A549 (cell line): ENCODE data around the gene ZFP57. TPM values are rescaled to one million over a fixed set of nuclear protein-coding genes. Genes with fewer than 3 reads are reported as not detected.

ENCODE experiments used
- ATAC-seq, 2 experiments: fragments of 200-7000 bp in 1 of 2; fragments of >200 bp in 1 of 2; cut with Nextera tagmentation in 1 of 2; cut with Tn5 transposase in 1 of 2; 3 replicates each; pipeline versions ENCODE4 v1.8.0 to v1.9.1; 2018 to 2020; ENCODE audit warnings: mild to moderate bottlenecking in 1 of 2, moderate library complexity in 1 of 2
- CTCF ChIA-PET: fragments of 300-600 bp; sonication (Branson Sonifier 250); formaldehyde crosslinking; extraction: SDS; loops from one replicate; lab custom pipeline; 2021; ENCODE audit warnings: antibody characterized with exemption, inconsistent platforms; lab: Yijun Ruan, JAX
- POLR2A ChIA-PET: fragments of 350-600 bp; formaldehyde crosslinking; extraction: SDS; loops from one replicate; lab custom pipeline; 2021; ENCODE audit warnings: antibody characterized with exemption, inconsistent platforms; lab: Yijun Ruan, JAX
- DNase-seq, 2 experiments: peaks; one replicate each; pipeline versions ENCODE4 v3.0.0 to v3.0.0-alpha.2; 2011 to 2016; ENCODE audit warnings: low read depth in 1 of 2, low spot score in 1 of 2
- FAIRE-seq: peaks from 2 replicates; lab custom pipeline; 2011; peaks lifted over from hg19 to GRCh38; lab: Jason Lieb, UNC
- H3K27ac ChIP-seq, 2 experiments: fragments of >200 bp; sonication (Bioruptor Twin); formaldehyde crosslinking; 3 replicates each; pipeline ENCODE4 v1.5.1; 2016 to 2017
- H3K4me1 ChIP-seq: fragments of >200 bp; sonication (Bioruptor Twin); formaldehyde crosslinking; 3 replicates; pipeline ENCODE4 v1.6.1; 2016
- H3K4me2 ChIP-seq: fragments of >200 bp; sonication (Bioruptor Twin); formaldehyde crosslinking; 3 replicates; pipeline ENCODE4 v1.6.1; 2016
- H3K4me3 ChIP-seq: fragments of >200 bp; sonication (Bioruptor Twin); formaldehyde crosslinking; 3 replicates; pipeline ENCODE4 v1.5.1; 2016
- H3K9me3 ChIP-seq: fragments of >200 bp; sonication (Bioruptor Twin); formaldehyde crosslinking; 3 replicates; pipeline ENCODE4 v1.6.1; 2016
- BHLHE40 ChIP-seq: IDR thresholded peaks from 2 replicates; pipeline ENCODE4 v1.6.1; 2012; ENCODE audit warnings: low read depth, low read length, inconsistent platforms
- CBX8 ChIP-seq: fragments of 200-600 bp; sonication (generic); IDR thresholded peaks from 2 replicates; pipeline ENCODE4 v1.6.1; 2016
- CHD2 ChIP-seq: fragments of 150-350 bp; IDR thresholded peaks from 2 replicates; pipeline ENCODE4 v1.6.1; 2014; ENCODE audit warnings: low read length; ENCODE audit not compliant: partially characterized antibody
- CHD4 ChIP-seq: fragments of 200-600 bp; sonication (generic); IDR thresholded peaks from 2 replicates; pipeline ENCODE4 v1.6.1; 2016; ENCODE audit warnings: antibody characterized with exemption, mild to moderate bottlenecking, borderline replicate concordance
- FOSB ChIP-seq: fragments of 250-450 bp; sonication (Bioruptor Pico); IDR thresholded peaks from 2 replicates; pipeline ENCODE4 v1.5.0; 2020; ENCODE audit warnings: mild to moderate bottlenecking, moderate library complexity
- FOXS1 ChIP-seq: fragments of 250-450 bp; sonication (Bioruptor Pico); IDR thresholded peaks from 2 replicates; pipeline ENCODE4 v1.5.0; 2020; ENCODE audit warnings: mild to moderate bottlenecking, moderate library complexity
- GATA3 ChIP-seq: IDR thresholded peaks from 2 replicates; pipeline ENCODE4 v1.6.1; 2012; ENCODE audit warnings: borderline replicate concordance
- HEYL ChIP-seq: fragments of 250-450 bp; sonication (Bioruptor Pico); IDR thresholded peaks from 2 replicates; pipeline ENCODE4 v1.8.0; 2021; ENCODE audit warnings: mild to moderate bottlenecking, moderate library complexity
- HMGXB4 ChIP-seq: fragments of 250-450 bp; sonication (Bioruptor Pico); IDR thresholded peaks from 2 replicates; pipeline ENCODE4 v1.5.0; 2021; ENCODE audit warnings: mild to moderate bottlenecking, moderate library complexity, borderline replicate concordance
- HOXA7 ChIP-seq: fragments of 250-450 bp; sonication (Bioruptor Pico); IDR thresholded peaks from 2 replicates; pipeline ENCODE4 v1.5.0; 2020; ENCODE audit warnings: mild to moderate bottlenecking, moderate library complexity
- KDM1A ChIP-seq: fragments of 200-600 bp; sonication (generic); IDR thresholded peaks from 2 replicates; pipeline ENCODE4 v1.6.1; 2016; ENCODE audit warnings: low read depth, mild to moderate bottlenecking
- MAFK ChIP-seq: fragments of 450-650 bp; IDR thresholded peaks from 2 replicates; pipeline ENCODE4 v1.6.1; 2014; ENCODE audit not compliant: partially characterized antibody
- NFE2L2 ChIP-seq: fragments of 150-350 bp; conservative IDR thresholded peaks from 2 replicates; pipeline ENCODE4 v1.6.1; 2014; ENCODE audit warnings: low read length
- NR3C1 ChIP-seq: fragments of >200 bp; sonication (Bioruptor Twin); formaldehyde crosslinking; IDR thresholded peaks from 3 replicates; pipeline ENCODE4 v1.6.1; 2017
- PBX3 ChIP-seq: IDR thresholded peaks from 2 replicates; pipeline ENCODE4 v1.6.1; 2012
- PHF8 ChIP-seq: fragments of 200-600 bp; sonication (generic); IDR thresholded peaks from 2 replicates; pipeline ENCODE4 v1.6.1; 2016; ENCODE audit warnings: low read depth, mild to moderate bottlenecking, antibody characterized with exemption, moderate library complexity, borderline replicate concordance
- POLR2A ChIP-seq: IDR thresholded peaks from 2 replicates; pipeline ENCODE4 v1.6.1; 2012; ENCODE audit warnings: mild to moderate bottlenecking, low read length
- SREBF2 ChIP-seq: fragments of 450-650 bp; IDR thresholded peaks from 2 replicates; pipeline ENCODE4 v1.6.1; 2014; ENCODE audit warnings: mild to moderate bottlenecking, moderate library complexity
- ZC3H11A ChIP-seq: fragments of 450-650 bp; IDR thresholded peaks from 2 replicates; pipeline ENCODE4 v1.6.1; 2014; ENCODE audit warnings: antibody characterized with exemption, mild to moderate bottlenecking
- ZNF302 ChIP-seq: fragments of 250-450 bp; sonication (Bioruptor Pico); IDR thresholded peaks from 2 replicates; pipeline ENCODE4 v1.9.0; 2021; ENCODE audit warnings: inconsistent platforms, mild to moderate bottlenecking, moderate library complexity
- ZSCAN20 ChIP-seq: fragments of 250-450 bp; sonication (Bioruptor Pico); IDR thresholded peaks from 2 replicates; pipeline ENCODE4 v1.8.0; 2022; ENCODE audit warnings: mild to moderate bottlenecking, moderate library complexity
- WGBS: methylation state at CpG from one replicate; pipeline ENCODE4 v1.1.6; 2017; ENCODE audit errors: missing lambda C conversion rate; 5-methylcytosine and 5-hydroxymethylcytosine counted together
- polyA minus RNA-seq: library from RNA; depleted of rRNA, polyadenylated mRNA; stranded (reverse); fragments of >200 nt; gene quantifications from 2 replicates; pipeline ENCODE4 v1.2.3, GENCODE V29; 2011; rRNA and poly(A)+ RNA removed
- polyA plus RNA-seq, 4 experiments: library from polyadenylated mRNA; depleted of rRNA in 3 of 4; stranded (reverse); fragments of >200 nt; fragmentation: RNase III in 1 of 4; extraction: RNeasy Plus Mini Kit Qiagen cat#74134 plus additional on column Dnase treatment in 1 of 4; gene quantifications; 2 replicates in 3 of 4; 3 replicates in 1 of 4; pipeline ENCODE4 v1.2.3, GENCODE V29; 2011 to 2017
- TF ChIP-seq, protein P1 (sequence below): fragments of >200 bp; sonication (Bioruptor Twin); formaldehyde crosslinking; IDR thresholded peaks from 3 replicates; pipeline ENCODE4 v1.5.1; 2016

Gene ZFP57
- polyA plus RNA-seq (2011; rRNA removed): 0.07 and 0.08 TPM in 2 replicates
- not detected in 2 replicates for polyA plus RNA-seq (2012; cell fraction: cytosol; rRNA removed)
- polyA plus RNA-seq (2012; cell fraction: nucleus; rRNA removed): 0.05 and 0.11 TPM in 2 replicates
- polyA plus RNA-seq (2017; fragmentation: RNase III; extraction: RNeasy Plus Mini Kit Qiagen cat#74134 plus additional on column Dnase treatment): not detected in 3 replicates
- not detected in 2 replicates for polyA minus RNA-seq

- Histone ChIP-seq H3K4me3 (no peak within 1 kb of the TSS), H3K9me3 (no peaks in the 10 kb centered on the region), H3K4me2 (no peak within 1 kb of the TSS), H3K4me1 (peaks cover 14% of the 10 kb centered on the region; the same call in 1 of the 3 replicates), H3K27ac (no peak within 1 kb of the TSS)
- POLR2A ChIA-PET: no interaction called here
- WGBS: 82% methylated on average over 8 of the region's 31 CpGs
- FAIRE-seq (no peak), ATAC-seq (no peak), DNase-seq (no peak)
- TF ChIP-seq POLR2A (no peak), HOXA7 (no peak), GATA3 (no peak), NFE2L2 (no peak), FOSB (CRISPR knock-in tag) (no peak), ZNF302 (no peak), PHF8 (no peak), CHD2 (no peak), BHLHE40 (no peak), HMGXB4 (CRISPR knock-in tag) (no peak), PBX3 (no peak), ZSCAN20 (CRISPR knock-in tag) (no peak), CHD4 (no peak), HEYL (CRISPR knock-in tag) (no peak), FOXS1 (CRISPR knock-in tag) (no peak), KDM1A (no peak), SREBF2 (no peak), MAFK (no peak)
- TF ChIP-seq, protein P1, sequence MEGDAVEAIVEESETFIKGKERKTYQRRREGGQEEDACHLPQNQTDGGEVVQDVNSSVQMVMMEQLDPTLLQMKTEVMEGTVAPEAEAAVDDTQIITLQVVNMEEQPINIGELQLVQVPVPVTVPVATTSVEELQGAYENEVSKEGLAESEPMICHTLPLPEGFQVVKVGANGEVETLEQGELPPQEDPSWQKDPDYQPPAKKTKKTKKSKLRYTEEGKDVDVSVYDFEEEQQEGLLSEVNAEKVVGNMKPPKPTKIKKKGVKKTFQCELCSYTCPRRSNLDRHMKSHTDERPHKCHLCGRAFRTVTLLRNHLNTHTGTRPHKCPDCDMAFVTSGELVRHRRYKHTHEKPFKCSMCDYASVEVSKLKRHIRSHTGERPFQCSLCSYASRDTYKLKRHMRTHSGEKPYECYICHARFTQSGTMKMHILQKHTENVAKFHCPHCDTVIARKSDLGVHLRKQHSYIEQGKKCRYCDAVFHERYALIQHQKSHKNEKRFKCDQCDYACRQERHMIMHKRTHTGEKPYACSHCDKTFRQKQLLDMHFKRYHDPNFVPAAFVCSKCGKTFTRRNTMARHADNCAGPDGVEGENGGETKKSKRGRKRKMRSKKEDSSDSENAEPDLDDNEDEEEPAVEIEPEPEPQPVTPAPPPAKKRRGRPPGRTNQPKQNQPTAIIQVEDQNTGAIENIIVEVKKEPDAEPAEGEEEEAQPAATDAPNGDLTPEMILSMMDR: no peak
- CTCF ChIA-PET: interaction anchor here (0.9 kb wide), 1 partner anchor 16 kb away, joined by 3 read pairs; no protein-coding TSS in a partner anchor
Measured at GRCh38 chr6:29680904-29681303, at the start of gene ZFP57. Gene ZFP57, minus strand, starts transcription at chr6:29681152. Its CDS starts 4,149 bp downstream, at chr6:29677003.

DNA sequence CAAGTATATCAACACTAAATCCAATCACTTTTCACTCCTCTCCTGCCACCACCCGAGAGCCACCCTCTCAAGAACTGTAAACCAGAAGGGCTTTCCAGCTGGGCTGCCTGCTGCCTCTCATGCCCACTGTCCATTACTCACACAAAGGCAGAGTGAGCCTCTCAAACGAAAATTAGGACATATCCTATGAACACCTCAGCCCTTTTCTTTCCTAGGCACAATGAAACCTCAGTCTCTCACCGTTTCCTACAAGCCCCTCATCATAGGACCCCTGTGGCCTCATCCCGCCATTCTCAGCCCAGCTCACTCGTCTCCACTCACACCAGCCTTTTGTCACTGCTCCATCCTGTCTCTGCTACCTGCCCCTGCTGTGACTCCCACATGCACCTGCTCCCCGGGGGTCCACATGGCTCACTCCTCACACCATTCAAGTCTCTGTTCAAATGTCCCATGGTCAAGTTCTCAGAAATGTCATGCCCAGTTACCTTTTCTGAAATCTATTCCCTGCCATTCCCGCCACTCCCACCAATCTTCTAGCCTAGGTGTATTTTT is 49.7 kb upstream of the ZFP57 start:
- H3K9me3 ChIP-seq: no peaks in the 10 kb centered on the region
- CTCF ChIA-PET: no interaction called here
- FAIRE-seq: no peak
- no peaks in the 10 kb centered on the region for H3K4me1 ChIP-seq
- no peak for TF ChIP-seq ZC3H11A
- no peak for TF ChIP-seq GATA3
- no peak for TF ChIP-seq NR3C1
- no peak for TF ChIP-seq CBX8
- TF ChIP-seq, all 56 proteins: peak for 0
- no peak for DNase-seq
- Histone ChIP-seq H3K4me3 (no peak overlapping the region), H3K27ac (no peak overlapping the region), H3K4me2 (no peak overlapping the region)
- 25% methylated on average over 7 of the region's 7 CpGs for WGBS
- POLR2A ChIA-PET: no interaction called here
- ATAC-seq: no peak
